ENCODE data around the gene MGP.

MGP gene

GRCh38 chr12:14902465-14902864, 16.8 kb upstream of the MGP start:
- DNase-seq: no peak

- no peak for DNase-seq
Observed at GRCh38 chr12:14901228-14901562, 15.5 kb upstream of the MGP start.

- DNase-seq: no peak
Observed at GRCh38 chr12:14900521-14901227, 15.0 kb upstream of the MGP start.

- DNase-seq: no peak
Observed at GRCh38 chr12:14896521-14897169, 11.0 kb upstream of the MGP start.

- no peak for DNase-seq
Observed at GRCh38 chr12:14893506-14894250, 8.0 kb upstream of the MGP start.

- DNase-seq: no peak
Observed at GRCh38 chr12:14892726-14893505, 7.3 kb upstream of the MGP start.

GRCh38 chr12:14890701-14891100, 5.0 kb upstream of the MGP start:
- no peak for DNase-seq

- DNase-seq: no peak
Observed at GRCh38 chr12:14886271-14886670, 617 bp upstream of the MGP start.

GRCh38 chr12:14884458-14884878, 1.2 kb downstream of the MGP start:
- peak; percentile 58 to 91 (median 82) for DNase-seq

- DNase-seq: no peak
Observed at GRCh38 chr12:14883686-14884085, 2.0 kb downstream of the MGP start.

- peak in 2 of 6 experiments; percentile 27 to 32 for DNase-seq
Observed at GRCh38 chr12:14880890-14881453, 4.7 kb downstream of the MGP start.

- no peak for DNase-seq
Observed at GRCh38 chr12:14879222-14879933, 6.3 kb downstream of the MGP start.

- DNase-seq: no peak
Observed at GRCh38 chr12:14878488-14878887, 7.2 kb downstream of the MGP start.

GRCh38 chr12:14876833-14877232, 8.8 kb downstream of the MGP start:
- DNase-seq: no peak

GRCh38 chr12:14874882-14875281, 10.8 kb downstream of the MGP start:
- DNase-seq: no peak

- DNase-seq: no peak
Observed at GRCh38 chr12:14873440-14874185, 12.0 kb downstream of the MGP start.

- no peak for DNase-seq
Observed at GRCh38 chr12:14871886-14872285, 13.8 kb downstream of the MGP start.

GRCh38 chr12:14871247-14871646, 14.4 kb downstream of the MGP start:
- DNase-seq: no peak

GRCh38 chr12:14868916-14869506, 16.6 kb downstream of the MGP start:
- no peak for DNase-seq

GRCh38 chr12:14860490-14860889, 25.2 kb downstream of the MGP start:
- DNase-seq: no peak

- DNase-seq: no peak
Observed at GRCh38 chr12:14858513-14858912, 27.1 kb downstream of the MGP start.

Measured in stimulated activated naive CD4-positive, alpha-beta T cell (primary cell).